Fibroblast of peridontal ligament (primary cell): ENCODE data around the gene PNMA8C.
"Not testable (repeated sequence)": the region's sequence is repeated elsewhere in the genome, so short reads cannot be mapped to it uniquely, and the experiment has no call there.

Experiments used
- DNase-seq: peaks from one replicate; pipeline ENCODE4 v3.0.0-alpha.2; 2010; ENCODE audit errors: extremely low read depth

Gene PNMA8C

DNA sequence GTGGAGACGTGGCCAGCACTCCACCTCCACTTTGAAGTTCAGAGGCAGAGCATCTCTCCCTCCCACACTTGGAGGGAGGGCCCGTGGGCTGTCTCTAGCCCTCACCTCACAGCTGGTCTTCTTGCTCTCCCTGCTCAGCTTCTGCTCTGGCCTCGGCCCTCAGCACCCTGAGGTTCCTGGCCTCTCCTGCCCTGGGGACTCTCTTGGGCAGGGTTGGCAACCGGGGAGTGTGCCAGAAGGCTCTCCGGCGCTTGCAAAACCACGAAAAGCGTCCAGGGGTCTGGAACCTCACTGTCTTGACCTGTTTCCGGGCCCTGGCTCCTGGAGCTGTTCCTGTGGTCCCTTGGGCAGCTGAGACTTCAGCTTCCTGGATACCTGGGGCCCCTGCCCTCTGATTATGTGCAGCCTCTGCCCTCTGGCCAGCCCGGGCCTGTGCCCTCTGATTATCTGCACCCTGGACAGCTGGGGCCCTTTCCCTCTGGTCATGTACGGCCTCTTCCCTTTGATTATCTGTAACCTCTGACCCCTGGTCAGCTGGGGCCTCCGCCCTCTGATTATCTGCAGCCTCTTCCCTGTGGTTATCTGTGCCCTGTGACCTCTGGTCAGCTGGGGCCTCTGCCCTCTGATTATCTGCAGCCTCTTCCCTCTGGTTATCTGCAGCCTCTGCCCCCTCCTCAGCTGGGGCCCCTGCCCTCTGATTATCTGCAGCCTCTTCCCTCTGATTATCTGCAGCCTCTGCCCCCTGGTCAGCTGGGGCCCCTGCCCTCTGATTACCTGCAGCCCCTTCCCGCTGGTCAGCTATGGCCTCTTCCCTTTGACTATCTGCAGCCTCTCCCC lies 17.4 kb downstream of the PNMA8C start:
- DNase-seq, result no peak

DNA sequence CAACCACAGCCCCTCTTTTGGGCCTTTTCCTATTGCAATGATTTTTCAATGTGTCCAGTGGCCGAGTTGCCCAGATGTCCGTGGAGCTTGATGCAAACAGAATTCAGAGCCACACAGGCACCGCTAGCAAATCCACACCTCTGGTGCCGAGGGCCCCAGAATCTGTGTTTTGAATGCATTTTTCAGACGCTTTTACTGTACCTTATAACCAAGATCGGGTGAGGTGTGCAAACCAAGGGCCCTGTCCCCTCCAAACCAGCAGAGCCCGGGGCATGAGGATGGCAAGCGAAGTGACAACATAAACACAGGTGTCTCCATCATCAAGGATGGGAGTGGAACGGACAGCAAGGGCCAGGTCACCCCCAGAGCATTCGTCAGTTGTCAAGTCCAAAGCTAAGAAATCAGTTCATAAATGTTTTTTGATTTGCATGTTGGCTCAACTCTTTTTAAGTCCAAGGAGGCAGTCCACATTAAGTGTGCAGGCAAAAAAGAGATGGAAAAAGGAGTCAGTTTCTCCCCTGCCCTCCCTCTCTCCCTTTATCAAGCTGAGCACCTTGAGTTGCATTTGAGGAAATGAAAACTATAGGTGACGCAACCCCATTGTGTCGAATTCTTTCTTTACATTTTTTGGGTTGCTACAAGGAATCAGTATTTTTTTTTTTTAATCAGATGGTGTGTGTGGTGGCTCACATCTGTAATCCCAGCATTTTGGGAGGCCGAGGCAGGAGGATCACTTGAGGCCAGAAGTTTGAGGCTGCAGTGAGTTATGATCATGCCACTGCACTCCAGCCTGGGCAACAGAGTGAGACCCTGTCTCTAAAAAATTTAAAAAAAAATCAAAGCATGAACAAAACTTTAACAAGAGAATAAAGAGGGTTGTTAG lies 18.3 kb downstream of the PNMA8C start:
- no peak for DNase-seq

DNA sequence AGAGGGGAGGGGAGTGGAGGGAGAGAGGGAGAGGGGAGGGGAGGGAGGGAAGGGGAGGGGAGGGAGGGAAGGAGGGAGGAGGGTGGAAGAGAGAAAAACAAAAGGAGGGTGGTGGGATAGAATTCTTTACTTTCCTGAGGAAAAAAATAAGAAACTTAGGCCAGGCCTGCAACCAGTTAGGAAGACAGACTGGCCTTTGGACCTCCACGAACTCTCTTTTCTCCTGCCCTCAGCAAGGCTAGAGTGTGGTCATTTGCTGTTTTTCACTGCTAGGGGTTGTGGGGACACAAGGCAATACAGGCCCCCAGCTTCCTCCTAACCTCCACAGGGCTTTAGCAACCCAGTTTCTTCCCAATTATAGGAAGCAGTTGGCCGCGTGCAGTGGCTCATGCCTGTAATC lies 19.5 kb downstream of the PNMA8C start:
- no peak for DNase-seq

DNA sequence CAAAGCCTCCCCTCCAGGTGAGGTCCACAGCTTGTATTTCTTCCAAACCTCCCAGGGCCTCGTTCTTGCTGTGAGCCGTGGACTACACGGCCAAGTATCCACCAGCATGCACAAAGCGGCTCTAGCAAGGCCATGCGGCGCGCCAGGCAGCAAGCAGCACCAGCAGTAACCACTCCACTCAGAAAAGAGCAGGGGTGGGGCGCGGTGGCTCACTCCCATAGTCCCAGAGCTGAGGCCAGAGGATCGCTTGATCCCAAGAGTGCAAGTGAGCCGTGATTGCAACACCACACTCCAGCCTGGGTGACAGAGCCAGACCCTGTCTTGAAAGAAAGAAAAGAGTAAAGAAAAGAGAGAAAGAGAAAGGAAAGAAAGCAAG lies 20.1 kb downstream of the PNMA8C start:
- peak; percentile 23 for DNase-seq

DNA sequence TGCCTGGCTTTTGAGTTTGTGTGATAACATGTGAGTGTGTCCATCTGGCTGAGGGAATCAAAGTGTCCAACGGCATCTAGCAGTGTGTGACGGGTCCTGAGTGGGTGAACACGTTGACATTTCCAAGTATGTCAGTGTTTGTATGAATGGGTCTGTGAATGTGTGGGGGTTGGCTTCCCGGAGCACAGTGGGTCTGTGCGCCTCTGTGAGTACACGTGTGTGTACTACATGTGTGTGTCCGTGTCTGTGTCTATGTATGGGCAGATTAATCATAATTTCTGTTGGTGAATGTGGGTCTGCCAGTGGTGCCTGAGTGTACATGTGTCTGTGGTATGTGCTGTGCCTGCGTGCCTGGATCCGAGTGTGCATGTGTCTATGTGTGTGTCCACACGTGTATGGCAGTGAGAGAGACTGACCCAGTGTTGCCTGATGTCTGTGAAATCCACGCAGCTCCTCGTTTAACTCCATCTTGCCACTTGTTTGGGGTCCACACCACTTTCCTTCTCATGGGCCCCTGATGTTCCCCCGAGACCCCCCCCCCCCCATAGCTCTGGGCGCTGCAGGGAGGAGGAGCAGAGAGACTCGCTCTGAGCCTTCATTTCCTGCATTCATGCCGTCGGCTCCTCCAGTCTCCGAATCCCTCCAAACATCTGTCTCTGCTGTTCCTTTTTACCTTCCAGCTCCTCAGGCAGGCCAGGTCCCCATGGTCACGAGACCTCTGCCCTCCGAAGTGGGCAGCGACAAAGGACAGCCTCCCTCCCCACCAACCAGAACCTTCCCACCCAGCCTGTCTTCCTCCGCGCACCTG lies 20.7 kb downstream of the PNMA8C start:
- no peak for DNase-seq

DNA sequence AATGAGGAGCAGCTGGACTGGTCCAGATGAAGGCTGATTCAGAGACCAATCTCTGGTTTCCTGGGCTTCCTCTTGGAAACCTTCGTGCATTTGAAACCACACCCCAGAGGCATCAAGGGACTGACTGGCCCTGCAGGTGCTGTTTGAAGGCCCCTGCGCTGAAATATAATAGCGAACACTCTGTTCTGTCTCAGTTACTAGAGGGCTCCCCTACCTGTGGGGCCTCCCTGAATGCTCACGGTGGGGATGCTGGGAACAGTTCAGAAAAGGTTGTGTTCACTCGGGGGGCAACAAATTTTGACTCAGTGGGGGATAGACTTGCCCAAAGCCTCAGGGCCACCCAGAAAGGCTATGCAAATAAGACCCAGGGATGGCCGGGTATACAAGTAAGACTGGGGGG lies 21.8 kb downstream of the PNMA8C start:
- DNase-seq, result no peak

DNA sequence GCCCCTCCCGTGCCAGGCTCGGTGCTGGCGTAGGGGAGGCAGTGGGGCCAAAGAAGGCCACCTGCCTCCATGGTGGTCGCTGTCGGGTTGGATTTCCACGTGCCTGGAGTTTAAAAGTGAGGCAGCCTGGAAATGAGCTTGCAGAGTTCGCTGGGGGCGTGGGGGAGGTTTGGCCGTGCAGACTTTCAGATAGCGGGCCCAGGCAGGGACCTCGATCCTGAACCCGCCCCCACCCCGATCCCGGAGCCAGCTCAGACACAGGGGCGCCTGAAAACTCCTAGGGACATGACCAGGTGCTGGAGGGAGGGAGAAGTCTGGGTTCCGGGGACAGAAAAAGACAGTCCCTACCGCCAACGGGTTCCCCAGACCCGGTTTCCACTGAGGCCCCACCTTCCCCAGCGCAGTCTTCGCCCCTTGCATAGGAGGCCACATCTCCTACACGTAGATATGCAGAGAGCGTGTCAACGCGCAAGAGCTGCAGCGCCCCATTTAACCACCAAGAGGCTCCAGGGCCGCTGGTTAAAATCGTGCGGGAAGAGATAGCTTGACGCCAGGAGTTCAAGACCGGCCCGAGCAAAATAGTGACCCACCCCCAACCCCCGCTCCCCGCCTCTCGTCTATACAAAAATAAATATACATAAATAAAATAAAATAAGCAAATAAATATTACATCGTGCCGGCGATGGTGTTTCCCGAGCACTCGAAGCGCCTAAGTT lies 23.8 kb downstream of the PNMA8C start:
- DNase-seq, result no peak

DNA sequence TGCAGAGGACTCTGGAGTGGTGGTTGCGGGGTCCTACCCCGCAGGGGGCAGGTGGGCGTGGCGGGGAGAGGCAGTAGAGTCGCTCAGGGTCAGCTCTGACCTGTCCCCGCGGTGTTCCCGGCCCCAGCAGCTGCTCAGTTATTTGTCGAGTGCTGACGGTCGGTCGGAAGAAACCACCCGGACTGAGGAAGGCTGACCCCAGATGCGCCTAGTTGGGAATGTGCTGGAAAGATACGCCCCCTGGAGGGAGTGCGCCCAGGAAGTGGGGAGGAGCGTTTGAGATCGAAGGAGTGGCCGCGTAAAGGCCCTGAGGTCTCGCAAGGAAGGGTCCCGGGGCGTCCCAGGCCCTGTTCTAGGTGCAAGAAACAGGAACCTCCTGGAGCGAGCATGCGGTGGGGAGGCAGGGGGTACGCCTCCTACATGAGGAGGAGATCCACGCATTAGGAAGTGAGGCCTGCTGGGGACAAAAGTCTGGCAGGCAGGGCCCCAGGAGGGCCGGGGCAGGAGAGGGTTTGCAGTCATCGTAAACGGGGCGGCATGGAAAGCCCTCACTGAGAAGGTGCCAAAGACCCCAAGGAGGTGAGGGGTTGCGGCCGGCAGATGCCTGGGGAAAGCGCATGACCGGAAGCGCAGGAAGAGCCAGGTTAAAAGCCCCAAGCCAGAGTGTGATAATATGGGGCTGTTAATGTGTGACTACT lies 24.5 kb downstream of the PNMA8C start:
- DNase-seq, result peak; percentile 44

DNA sequence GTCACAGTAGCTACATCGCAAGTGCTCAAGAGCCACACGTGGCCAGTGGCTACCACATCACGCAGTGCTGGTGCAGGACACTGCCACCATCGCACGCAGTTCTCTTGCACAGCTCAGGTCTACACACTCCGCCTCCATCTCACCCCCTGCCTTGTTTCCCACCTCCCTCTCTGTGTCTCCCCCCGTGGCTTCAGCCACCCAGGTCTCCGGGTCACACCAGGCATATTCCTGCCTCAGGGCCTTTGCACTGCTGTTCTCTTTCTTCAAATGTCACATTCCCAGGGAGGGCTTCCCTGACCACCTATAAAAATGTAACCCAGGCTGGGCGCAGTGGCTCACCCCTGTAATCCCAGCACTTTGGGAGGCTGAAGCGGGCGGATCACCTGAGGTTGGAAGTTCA lies 26.0 kb downstream of the PNMA8C start:
- no peak for DNase-seq

DNA sequence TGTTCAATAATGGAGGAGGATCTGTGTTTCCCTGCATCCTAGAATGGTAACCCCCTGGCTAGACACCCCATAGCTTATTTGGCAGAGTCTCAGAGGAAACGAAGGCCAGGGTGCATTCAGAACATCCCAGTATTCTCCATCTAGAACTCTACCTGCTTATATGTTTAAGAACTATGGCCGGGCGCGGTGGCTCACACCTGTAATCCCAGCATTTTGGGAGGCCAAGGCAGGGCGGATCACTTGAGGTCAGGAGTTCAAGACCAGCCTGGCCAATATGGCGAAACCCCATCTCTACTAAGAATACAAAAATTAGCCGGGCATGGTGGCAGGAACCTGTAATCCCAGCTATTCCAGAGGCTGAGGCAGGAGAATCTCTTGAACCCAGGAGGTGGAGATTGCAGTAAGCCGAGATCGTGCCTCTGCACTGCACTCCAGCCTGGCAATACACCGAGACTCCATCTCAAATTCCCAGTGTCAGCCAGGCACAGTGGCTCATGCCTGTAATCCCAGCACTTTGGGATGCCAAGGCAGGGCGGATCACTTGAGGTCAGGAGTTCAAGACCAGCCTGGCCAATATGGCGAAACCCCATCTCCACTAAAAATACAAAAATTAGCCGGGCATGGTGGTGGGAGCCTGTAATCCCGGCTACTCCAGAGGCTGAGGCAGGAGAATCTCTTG lies 30.8 kb downstream of the PNMA8C start:
- DNase-seq, result not testable (repeated sequence)

DNA sequence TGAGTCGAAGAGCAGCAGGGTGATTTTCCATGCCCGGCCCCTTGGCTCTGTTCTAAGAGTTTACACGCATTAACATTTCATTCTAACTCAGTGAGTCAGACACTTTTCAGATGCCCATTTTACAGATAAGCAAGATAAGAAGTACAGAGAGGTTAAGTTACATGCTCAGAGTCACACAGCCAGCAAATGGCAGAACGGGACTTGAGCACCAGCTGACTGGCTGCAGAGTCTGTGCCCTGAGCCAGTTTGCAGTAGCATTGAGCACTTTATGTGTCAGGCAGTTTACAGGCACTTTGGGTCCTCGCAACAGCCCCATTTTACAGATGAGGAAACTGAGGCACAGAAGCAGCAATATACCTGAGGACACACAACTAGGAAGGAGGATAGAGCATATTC lies 34.3 kb downstream of the PNMA8C start:
- no peak for DNase-seq

DNA sequence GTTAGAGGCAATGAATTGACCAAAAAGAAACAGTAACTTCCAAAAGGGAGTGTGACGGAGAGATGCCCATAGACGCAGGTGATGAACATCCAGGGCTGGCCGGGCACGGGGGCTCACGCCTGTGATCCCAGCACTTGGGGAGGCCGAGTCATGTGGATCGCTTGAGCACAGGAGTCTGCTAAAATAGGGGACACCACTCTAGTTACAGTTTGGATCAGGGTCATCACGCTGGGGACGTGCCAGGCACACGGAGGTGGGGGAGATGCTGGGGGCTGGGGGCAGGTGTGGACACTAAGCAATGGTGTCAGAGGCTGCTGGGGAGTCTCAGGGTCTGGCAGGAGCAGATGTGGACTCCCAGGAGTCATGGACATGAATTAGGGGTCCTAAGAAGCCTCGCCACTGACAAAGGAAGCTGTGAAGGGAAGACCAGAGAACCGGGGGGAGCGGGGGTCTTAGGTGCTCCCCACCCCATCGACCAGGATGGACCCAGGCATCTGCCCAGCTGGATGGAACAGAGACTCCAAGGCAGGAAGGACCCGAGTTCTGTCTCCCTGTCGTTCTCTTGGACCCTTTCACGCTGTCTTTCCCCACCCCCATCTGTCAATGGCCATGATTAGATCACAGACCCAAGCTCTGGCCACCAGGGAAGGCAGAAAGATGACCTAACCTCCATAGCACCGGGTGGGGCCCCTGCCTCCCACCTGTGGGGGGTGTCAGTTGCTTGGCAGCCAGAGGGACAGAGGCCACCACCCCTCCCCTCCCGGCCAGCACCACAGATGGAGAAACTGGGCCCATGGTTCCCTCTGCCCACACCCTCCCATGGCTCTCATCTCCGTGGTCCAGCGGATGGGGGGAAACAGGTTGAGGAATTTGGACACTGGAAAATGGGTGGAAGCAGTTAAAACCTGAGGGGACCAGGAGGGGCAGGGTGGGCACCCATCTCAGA lies 35.0 kb downstream of the PNMA8C start:
- no peak for DNase-seq

DNA sequence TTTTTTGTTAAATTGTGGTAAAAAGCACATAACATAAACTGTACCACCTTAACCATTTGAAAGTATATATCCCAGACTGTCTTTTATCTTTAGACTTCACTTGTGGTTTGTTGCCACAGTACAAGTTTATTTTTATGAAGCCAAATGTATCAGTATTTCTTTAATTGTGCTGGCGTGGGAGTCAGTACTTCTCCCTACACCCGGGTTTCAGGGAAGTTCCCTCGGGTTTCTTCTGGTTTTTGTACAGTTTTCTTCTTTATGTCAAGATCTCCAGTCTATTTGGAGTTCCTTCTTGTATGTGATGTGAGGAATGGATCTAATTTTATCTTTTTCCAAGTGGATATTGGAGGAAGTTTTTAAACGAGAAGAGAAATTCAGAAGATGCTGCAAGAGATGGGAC lies 35.9 kb downstream of the PNMA8C start:
- DNase-seq, result peak; percentile 37

DNA sequence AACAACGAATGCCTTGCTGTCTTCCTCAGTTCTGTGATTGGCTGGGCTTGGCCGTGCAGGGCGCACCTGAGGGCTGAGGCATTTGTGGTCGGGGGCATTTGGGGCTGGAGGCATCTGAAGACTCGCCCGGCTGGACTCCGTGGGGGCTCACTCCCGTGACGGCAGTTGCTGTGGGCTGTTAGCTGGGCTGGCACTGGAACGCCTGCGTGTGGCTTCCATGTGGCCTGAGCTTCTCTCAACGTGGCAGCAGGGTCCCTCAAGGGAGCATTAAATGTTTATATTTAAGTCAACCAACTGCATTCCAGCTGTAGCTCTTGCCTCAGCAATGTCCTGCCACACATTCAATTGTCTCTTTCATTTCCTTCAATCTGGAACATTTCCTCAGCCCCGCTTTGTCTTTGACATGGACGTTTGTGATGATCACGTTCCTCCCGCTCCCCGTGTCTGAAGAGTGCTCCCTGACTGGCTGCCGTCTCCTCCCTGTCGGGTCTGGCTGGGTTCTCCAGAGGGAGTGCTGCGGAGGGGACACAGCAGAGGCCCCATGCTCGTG lies 36.4 kb downstream of the PNMA8C start:
- peak; percentile 82 for DNase-seq

DNA sequence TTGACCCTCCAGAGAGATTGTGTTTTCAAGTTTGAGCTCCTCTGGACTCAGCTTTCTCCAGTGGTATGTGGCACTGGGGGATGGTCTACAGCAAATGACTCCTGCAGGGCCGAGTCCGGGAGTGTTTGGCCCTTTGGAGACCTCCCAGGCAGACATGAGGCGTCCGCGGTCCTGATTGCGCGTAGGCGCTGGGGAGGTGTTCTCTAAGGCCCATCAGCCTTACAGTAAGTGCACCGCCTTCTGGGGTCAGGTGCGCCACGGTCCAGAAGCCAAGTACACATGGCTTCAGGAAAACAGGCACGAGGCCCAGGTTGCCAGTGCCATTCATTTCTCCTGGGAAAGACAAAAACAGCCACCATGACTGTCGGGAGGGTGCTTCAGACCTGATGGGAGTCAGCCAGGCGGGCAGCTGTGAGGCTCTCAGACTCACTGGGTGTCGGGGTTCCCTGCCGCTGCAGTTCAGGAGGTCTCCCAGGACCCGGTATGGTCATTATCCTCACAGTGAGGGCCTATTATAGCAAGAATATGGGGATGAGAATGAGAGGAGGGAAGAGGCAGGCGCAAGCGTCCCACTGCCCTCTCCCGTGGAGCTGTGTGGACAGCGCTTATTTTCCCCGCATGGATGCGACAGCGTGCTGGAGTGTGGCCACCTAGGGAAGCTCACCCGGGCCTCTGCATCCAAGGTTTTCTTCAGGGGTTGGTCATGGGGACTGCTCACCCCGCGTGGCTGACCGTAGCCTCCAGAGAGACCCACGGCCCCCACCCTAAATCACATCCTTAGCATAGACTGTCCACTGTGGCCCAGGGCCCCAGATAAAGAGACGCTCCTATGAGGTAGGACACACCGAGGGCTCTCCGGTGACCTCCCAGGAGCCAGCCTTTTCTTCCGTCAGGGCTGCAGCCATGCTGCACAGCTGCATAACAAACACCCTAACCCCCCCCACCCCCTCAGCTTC lies 37.2 kb downstream of the PNMA8C start:
- DNase-seq, result no peak

DNA sequence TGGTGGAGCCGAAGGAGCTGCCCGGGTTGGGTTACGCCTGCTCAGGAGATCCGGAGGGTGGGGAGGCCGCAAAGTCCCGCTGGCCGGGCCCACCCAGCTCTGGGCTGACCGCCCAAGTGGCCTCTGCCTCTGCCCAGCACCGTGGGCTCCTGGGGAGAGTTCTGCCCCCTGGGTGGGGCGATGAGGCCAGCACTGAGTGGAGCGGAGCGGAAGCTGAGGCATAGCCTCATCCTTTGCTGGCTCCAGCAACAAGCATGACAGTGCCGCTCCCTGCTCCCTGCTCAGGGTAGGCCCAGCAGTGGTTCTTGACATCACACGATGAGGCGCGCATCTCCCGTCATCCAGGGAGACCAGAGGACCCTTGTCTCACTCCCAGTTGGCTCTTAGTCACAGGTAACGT lies 37.9 kb downstream of the PNMA8C start:
- DNase-seq, result no peak

DNA sequence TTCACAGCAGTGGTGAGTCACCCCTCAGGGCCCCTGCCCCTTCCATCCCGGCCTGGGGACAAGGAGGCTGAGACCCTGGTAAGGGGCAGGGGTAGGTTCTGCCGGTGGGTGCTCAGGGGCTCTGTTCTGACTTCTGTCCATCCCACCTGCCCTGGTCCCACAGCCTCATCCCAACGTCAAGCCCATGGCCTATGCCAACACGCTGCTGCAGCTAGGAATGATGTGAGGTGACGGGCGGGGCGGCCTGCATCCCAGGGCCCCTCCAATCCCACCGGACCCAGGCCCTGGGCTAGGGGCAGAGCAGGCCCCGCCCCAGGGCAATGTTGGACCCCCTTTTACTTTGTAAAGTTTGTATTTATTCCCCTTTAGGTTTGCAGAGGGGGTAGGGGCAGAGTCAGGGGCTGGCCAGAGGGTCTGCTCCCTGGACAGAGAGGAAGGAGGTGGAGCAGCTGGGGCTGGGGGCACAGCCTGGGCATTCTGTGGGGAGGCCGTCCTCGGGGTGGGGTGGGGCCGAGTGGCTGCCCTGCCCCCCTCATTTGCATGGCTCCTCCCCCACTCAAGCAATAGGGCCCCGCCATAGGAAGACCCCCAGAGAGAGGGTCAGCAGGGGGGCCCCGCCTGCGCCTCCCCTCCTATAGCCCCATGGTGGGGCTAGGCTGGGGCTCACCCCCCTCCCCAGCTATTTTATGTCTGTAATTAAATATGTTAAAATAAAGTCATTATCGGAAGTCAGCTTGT lies 38.4 kb downstream of the PNMA8C start:
- DNase-seq, result no peak
